GM13977 (cell line): ENCODE measurements around the gene WDFY3.
"Not testable (repeated sequence)": the region's sequence is repeated elsewhere in the genome, so short reads cannot be mapped to it uniquely, and the experiment has no call there.

Source experiments
- DNase-seq: peaks from one replicate; pipeline ENCODE4 v3.0.0; 2012; ENCODE audit warnings: low spot score
- in situ Hi-C: fragments of 300-500 bp; cut with MboI; formaldehyde crosslinking; loops from one replicate; pipeline ENCODE4 v1.12.0; 2022; ENCODE audit warnings: low sequenced_read_pairs, low pct_unique_long_range_greater_than_20kb, mixed read lengths, inconsistent platforms; ENCODE audit not compliant: unreplicated experiment
- TF ChIP-seq, protein P1 (sequence below): IDR thresholded peaks from 2 replicates; pipeline ENCODE4 v1.5.1; 2012; ENCODE audit warnings: mild to moderate bottlenecking, control low read depth; ENCODE audit not compliant: insufficient read depth; ENCODE audit errors: extremely low read depth, missing control alignments

Gene WDFY3

GRCh38 chr4:84821064-84821463 is 145.4 kb downstream of the WDFY3 start:
- TF ChIP-seq, protein P1, sequence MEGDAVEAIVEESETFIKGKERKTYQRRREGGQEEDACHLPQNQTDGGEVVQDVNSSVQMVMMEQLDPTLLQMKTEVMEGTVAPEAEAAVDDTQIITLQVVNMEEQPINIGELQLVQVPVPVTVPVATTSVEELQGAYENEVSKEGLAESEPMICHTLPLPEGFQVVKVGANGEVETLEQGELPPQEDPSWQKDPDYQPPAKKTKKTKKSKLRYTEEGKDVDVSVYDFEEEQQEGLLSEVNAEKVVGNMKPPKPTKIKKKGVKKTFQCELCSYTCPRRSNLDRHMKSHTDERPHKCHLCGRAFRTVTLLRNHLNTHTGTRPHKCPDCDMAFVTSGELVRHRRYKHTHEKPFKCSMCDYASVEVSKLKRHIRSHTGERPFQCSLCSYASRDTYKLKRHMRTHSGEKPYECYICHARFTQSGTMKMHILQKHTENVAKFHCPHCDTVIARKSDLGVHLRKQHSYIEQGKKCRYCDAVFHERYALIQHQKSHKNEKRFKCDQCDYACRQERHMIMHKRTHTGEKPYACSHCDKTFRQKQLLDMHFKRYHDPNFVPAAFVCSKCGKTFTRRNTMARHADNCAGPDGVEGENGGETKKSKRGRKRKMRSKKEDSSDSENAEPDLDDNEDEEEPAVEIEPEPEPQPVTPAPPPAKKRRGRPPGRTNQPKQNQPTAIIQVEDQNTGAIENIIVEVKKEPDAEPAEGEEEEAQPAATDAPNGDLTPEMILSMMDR, result no peak
- no peak for DNase-seq
- in situ Hi-C loops, result no loop called here

DNA sequence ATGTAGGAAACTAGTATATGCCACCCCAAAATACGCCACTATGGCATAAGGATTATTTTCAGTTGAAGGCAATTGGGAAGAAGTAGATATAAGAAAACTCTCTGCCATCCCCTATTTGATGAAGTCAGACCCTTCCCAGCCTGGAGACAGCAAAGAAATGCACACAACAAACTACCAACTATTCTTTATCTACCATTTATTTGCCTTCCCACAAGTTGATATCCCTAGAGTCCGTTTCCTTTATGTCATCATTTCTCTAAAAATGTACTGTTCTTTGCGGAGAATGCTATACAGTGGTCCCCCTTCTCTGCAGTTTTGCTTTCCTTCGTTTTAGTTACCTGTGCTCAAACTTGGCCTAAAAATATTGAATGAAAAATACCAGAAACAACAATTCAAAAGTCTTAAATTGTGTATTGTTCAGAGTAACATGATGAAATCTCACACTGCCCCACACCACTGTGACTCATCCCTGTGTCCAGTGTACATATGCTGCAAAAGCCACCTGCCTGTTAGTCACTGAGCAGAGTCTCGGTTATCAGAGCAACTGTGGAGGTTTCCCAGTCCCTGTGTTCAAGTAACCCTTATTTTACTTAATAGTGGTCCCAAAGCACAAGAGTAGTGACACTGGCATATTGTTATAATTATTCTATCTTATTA is 152.3 kb downstream of the WDFY3 start:
- TF ChIP-seq, protein P1, result no peak
- no peak for DNase-seq
- in situ Hi-C loops, result no loop called here

- in situ Hi-C loops, result no loop called here
- no peak for DNase-seq
- TF ChIP-seq, protein P1, result no peak
Measured at GRCh38 chr4:84809946-84810345, 156.5 kb downstream of the WDFY3 start.

DNA sequence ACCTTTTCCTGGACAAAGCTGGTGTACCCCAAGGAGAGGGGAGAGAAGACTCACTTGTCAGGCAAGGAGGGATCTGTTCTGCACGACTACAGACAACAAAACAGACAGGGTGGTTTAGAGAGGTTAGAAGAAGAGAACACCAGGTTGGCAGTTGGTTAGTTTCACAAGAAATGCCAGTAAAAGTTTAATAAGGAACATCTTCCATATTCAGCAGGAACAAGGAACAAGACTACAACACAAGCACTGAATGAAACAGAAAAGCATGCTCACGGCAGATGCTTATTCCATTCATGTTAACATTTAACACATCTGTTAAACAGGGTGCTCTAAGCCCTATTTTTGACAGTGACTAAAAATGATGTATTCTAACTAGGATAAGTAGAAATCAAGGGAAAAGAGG is 158.2 kb downstream of the WDFY3 start:
- in situ Hi-C loops, result no loop called here
- TF ChIP-seq, protein P1, result no peak

DNA sequence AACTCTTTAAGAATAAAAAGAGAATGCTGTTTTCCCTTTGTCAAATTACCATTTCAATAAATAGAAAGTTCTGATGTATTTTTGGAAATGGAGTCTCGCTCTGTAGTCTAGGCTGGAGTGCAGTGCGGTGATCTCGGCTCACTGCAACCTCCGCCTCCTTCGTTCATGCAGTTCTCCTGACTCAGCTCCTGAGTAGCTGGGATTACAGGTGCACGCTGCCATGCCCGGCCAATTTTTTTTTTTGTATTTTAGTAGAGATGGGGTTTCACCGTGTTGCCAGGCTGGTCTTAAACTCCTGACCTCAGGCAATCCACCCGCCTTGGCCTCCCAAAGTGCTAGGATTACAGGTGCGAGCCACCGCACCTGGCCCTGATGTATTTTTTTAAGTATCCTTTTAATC is 159.9 kb downstream of the WDFY3 start:
- DNase-seq, in situ Hi-C loops: not testable (repeated sequence)

More for the DNA sequence above, 158.2 kb downstream of the WDFY3 start:
- DNase-seq, result no peak

GRCh38 chr4:84804136-84804535 is 162.4 kb downstream of the WDFY3 start:
- no peak for DNase-seq
- in situ Hi-C loops, result no loop called here
- TF ChIP-seq, protein P1, result no peak

DNA sequence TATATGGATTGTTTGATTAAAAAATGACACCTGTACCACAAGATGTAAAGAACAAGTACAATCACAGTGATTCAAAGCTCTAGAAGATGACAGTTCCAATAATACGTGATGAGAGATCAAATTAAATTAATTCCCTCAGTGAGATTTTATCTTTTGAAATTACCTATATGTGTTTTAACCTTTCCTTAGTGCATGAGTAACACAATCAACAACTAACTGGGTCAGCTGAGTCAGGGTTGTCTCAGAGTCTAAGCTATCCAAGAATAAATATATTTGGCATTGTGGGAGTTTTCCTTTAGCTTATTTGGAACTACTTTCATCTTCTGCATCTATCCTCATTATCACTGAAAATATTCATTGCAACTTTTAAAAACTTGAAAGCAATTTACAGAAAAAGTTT is 162.8 kb downstream of the WDFY3 start:
- DNase-seq, result no peak
- in situ Hi-C loops, result no loop called here
- TF ChIP-seq, protein P1, result no peak
